GM18873 (cell line): Measurements from ENCODE around the gene GRAP2.

Experiments used
- ATAC-seq: cut with Tn5 transposase; IDR thresholded peaks from one replicate; pipeline ENCODE4 v1.9.1; 2021; ENCODE audit warnings: mild to moderate bottlenecking, moderate library complexity, moderate number of reproducible peaks; ENCODE audit not compliant: unreplicated experiment, low FRiP score

GRAP2 gene

DNA sequence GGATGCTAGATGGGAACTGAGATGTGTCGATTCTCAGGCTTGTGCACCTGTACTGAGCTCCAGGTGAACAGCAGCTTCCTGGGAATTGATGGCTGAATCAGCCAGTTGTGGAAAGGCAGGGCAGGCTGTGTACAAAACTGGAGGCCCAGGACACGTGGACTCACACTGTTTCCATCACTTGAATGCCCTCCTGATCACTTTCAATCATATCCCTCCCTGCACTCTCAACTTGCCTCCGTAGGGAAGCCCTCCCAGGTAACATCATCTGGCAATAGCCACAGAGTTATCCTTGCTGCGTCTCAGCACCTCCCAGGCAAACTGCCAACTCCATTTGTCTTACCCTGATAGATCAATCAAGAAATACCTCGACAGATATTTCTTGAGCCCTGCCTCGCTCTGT, 104.0 kb downstream of the GRAP2 start:
- ATAC-seq: no peak

DNA sequence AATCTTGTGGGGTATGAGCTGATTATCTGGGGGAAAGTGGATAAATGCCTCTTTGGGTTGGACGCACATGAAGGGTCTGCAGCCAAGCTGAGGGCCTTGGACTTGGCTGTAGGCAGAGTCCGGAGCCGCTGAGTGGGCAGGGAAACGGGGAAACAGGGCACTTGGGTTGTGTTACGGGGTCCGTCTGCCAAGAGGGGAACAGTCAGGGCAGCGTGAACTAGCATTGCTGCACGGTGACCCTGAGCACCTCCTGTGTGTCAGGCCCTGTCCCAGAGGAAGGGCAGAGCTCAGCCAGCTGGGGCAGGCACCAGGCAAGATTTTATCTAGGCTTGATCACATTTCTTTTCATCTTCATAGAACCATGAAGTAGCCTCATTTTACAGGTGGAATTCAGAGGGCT, 105.8 kb downstream of the GRAP2 start:
- no peak for ATAC-seq

DNA sequence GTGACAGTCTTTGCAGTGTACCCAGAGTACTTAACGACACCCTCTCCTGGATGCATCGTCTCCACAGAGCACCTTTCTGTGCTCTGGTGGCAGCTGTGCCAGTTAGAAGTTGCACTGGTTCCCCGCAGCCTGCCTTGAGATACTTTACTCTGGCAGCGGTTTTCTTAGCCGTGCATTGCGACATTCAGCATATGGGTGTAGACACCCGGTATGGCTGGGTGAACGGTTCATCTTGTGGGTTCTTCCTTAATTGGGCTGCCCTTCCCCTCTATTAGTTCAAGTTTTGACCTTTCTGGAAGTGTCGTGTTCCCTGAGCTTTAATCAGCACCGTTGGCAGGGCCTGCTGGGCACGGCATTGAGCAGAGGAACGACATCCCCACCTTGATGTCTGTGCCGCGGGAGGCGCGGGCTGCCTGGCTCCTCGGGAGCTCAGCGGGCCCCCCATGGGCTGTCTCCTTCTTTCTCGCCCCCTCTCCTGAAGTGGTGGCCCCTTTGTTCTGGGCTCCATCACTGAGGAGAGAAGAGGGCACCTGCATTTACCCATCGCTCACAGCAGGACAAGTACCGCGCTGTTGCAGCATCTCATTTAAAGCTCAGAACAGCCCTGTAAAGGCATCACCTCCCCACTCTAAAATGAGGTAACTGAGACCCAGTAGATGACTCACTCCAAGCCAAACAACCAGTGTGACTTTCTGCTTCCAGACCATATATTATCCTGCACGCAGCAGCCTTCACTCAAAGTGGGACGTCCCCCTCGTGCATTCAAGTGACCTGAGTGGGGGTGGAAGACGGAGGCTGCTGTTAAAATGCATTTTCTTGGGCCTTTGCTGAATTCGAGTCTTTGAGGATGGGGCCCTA, 107.2 kb downstream of the GRAP2 start:
- ATAC-seq: no peak

DNA sequence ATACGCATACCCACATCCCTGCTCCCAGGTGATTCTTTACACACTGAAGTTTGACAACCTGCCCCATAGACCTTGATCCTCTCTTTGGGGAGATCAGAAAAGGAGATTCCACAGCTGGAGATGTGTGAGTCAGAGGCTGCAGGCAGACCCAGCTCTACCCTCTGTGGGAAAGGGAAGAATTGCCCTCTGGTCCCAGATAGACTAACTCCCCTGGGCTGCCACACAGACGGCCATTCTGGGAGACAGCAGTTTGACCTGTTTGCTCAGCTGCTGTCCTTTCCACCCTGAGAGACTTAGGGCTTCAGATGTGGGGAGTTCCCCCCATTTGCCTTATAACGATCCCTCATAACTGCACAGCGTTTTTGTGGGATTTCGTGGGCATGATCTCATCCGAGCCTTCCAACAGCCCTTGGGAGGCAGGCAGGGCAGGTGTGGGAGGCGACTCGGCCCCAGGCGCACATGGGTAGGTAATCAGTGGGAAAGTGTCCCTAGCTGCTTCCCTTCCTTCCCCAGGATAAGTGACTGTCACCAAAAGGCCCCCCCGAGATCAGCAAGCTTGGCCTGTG, 107.9 kb downstream of the GRAP2 start:
- no peak for ATAC-seq

DNA sequence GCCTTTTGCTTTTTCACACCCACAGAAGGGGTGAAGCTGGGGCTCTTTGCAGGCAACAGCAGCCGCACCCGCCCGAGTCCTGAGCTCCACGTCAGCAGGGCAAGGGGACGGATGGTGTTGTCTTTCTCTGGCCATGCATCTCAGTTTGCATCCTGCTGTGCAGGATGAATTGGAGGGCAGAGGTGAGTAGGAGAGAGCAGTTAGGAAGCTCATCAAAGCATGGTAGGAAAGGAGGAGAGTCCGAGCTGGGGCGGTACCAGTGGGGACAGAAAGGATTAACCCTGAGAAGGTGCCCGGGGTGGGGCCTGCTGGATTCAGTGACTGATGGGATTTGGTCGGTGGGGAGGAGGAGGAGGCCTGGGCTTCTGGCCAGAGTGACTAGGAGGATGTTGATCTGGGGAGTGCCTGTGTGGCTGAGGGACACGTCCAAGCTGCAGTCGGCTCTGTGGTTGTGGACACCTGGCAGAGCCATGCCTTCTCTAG, 108.4 kb downstream of the GRAP2 start:
- ATAC-seq: no peak

DNA sequence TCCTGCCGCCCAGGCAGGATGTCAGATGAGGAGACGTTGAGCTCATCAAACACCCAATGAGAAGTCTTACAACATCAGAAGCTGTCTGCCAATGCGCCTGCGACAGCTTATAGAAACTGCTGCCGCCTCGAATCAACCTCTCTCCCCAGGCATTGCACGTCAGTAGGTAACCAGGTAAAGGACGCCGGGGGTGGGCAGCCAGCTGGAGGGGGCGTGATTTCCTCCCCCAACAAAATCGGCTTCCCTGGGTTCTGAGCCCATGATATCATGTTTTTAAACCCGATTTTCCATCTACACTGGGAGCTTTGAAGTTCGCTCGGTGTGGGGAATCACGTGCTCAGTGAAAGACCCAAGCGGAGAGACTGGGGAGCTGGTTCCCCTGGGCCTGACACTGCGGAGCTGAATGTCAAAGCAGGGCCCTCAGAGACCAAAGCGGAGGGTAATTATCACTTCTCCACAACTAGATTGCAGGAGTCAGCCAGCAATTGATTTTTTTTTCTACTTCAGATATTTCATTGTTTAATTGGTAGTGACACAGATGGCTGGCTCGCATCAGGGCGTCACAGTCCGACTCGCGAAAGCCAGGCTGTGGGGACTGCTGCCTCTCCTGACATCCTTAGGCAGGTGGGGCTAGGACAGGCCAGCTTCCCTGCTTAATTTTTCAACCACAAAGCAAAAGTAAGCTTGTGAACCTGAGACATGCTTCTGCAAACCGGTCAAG, 109.2 kb downstream of the GRAP2 start:
- ATAC-seq: no peak

DNA sequence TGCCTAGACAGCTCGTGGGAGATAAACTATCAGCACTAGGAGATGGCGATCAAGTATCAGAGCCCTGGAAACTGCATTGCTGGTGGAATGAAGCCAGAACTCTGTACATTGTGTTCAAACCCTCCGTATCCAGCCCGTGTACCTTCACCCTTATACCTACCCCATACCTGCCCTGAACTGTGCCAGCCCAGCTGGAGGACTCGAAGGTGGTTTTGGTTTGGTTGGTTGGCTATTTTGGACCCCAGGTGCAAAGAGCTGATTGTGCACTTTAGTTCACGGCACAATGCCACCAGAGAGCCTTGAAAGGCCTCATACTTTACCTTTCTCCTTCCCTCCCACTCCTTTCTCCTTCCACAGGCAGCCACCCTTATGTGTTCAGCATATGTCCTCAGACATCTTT, 109.9 kb downstream of the GRAP2 start:
- ATAC-seq: no peak

DNA sequence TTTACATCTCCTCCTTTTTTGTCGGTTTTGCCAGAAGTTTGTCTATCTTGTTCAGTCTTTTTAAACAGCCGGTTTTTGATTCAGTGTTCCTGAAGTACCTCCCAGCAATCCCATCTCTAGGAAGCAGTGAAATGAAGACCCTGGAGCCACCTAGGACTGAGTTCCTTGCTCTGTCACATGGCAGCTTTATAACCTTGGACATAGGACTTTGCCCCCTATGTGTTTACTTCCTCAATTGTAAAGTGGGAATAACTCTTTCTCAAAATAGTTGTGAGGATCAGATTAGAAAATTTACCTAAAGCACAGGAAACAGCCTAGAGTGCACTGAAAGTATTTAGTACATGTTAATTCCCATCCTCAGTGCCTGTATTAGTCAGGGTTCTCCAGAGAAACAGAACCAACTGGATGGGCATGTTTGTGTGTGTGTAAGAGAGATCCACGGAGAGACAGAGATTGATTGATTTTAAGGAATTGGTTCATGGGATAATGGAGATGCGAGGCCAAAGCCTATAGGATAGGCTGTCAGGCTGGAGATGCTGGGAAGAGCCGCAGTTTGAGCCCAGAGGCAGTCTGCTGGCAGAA, 113.9 kb downstream of the GRAP2 start:
- ATAC-seq: no peak

DNA sequence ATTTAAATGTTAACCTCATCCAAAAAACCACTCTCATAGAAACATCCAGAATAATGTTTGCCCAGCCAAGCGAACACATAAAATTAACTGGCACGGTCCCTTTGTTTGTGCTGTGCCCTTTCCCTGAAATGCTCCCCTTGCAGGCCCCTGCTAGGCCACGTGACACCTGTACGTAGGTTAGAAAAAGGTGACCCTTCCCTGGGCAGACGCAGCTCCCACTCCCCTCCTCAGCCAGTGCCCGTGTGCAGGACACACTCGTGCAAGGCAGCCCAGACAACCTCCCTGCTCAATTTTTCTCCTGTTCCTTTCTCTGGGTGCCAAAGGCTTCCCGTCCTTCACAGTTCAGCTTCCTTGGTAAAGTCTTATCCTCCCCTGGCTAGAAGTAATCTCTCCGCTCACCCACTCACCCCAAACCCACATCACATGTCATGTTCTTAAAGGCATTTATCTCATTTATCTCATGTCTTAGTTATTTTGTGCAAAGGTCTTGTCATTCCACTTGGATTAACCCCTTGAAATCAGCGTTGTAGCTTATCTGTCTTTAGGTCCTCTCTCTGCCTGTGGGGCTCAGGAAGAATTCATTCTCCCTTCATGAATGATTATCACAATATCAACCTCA, 114.6 kb downstream of the GRAP2 start:
- ATAC-seq: no peak

DNA sequence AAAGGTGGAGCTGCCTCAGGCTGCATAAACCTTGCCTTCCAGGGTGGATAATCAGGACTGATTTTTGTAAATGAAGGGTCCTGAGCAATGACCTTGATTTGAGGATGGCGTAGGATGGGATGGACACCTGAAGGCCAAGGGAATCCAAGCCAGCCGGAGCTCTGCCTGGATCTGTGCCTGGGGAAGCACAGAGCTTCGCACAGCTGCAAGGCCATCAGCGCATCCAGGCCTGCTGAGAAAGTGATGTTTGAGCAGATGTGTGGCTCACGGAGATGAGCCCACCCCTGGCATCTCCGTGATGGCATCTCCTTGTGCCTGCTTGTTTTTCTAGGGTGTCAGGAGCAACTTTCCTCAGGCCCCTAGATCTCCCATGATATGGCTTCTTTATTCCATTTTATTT, 117.2 kb downstream of the GRAP2 start:
- ATAC-seq: no peak

DNA sequence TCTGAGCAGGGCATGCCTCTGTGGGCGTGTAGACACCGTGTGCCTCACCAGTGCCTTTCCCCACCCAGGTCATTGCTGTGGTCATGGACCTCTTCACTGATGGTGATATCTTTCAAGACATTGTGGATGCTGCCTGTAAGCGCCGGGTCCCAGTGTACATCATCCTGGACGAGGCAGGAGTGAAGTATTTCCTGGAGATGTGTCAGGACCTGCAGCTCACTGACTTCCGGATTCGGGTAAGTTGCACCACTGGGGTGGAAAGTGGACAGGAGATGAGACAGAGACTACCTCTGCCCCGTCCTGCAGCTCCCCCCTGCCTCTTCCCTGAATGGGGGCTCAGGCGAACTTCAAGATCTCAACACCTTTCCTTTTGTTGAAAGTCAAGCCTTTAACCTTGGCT, 118.2 kb downstream of the GRAP2 start:
- ATAC-seq: no peak

DNA sequence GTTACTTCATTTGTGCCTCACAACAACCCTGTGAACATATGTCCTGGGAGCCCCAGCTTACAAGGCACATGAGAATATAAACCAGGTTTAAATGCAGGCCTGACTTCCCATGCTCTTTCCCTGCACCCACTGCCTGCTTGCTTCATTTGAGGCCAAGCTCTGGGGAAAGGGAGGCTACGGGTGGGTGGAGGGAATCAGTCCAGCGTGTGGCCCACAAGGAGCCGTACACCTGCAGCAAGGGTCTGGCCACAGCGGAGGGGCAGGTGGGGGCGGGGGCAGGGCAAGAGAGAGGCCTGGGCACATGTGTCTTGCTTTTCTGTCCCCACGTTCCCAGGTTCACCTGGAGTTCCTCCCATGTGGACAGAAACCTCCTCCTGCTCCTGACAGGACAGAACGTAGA, 120.1 kb downstream of the GRAP2 start:
- no peak for ATAC-seq

DNA sequence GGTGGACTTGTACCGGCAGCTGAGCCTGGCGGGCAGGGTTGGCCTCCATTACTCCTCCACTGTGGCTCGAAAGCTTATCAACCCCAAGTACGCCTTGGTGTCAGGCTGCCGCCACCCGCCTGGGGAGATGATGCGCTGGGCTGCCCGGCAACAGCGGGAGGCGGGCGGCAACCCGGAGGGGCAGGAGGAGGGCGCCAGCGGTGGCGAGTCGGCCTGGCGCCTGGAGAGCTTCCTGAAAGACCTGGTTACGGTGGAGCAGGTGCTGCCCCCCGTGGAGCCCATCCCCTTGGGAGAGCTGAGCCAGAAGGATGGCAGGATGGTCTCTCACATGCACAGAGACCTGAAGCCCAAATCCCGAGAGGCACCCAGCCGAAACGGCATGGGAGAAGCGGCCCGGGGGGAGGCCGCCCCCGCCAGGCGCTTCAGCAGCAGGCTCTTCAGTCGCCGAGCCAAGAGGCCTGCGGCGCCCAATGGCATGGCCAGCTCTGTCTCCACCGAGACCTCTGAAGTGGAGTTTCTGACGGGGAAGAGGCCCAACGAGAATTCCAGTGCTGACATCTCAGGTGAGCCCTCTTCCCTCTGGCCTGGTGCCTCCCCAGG, 120.6 kb downstream of the GRAP2 start:
- no peak for ATAC-seq

DNA sequence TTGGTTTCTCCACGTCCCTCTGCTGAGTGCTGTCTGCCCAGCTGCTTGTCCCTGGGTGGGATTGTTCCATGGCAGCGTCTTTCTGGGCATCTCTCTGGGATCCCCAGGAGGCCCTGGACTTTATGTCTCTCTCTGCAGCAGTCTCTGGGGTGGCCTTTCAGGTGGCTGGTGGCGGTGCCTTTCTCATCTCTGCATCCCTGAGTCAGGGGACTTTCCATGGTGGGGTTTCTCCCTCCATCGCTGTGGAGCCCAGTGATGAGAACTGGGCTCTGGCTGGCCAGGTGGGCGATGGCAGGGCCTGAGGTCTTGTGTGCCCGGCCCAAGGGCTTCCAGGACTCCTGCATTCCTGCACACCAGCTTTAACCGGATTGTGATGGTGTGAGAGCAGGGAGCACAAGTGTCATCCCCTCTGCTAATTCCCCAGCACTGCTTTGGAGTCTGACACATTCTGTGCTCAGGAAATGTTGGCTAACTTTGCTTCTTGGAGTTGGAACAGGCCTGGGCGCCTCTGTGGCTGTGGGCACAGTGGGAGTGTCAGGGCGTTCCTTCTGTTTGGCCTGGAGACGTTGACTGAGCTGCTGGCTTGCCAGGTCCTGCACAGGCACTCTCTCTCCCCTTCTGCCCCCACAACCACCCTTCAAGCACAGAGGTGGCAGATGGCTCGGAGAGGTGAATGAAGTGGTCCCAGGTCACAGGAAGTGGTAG, 121.8 kb downstream of the GRAP2 start:
- ATAC-seq: no peak
